ENCODE results near the gene ZMYM4. TPM values are rescaled to one million over a fixed set of nuclear protein-coding genes. Genes with fewer than 3 reads are reported as not detected.
A peak's percentile ranks its signal among the peaks of the same experiment; 100 is the strongest.

Gene ZMYM4
- polyA plus RNA-seq, 1 of the 3 experiments (the other 2 are of a cell fraction), result 12.2 TPM

- ChIA-PET POLR2A (no interaction called here), CTCF (no interaction called here)
Observed at GRCh38 chr1:35428360-35428759, 159.9 kb downstream of the ZMYM4 start.

GRCh38 chr1:35430762-35431161, 162.3 kb downstream of the ZMYM4 start:
- no peaks in the 10 kb centered on the region for H3K9me3 ChIP-seq
- H3K27ac ChIP-seq (ENCODE audit: low read depth in 2 of 2, low read length in 1 of 2), result peak overlapping the region in 1 of 2 experiments; percentile 34; a peak in 2 of 4 replicates
- no peak overlapping the region for H3K4me2 ChIP-seq
- TF ChIP-seq USF1 (IDR thresholded peaks at IDR 0.05; ENCODE audit: borderline replicate concordance, low read depth), result no peak
- TF ChIP-seq TCF12 (IDR thresholded peaks at IDR 0.05), result no peak
- TF ChIP-seq MAX (IDR thresholded peaks at IDR 0.05; ENCODE audit: low read depth), result no peak
- TF ChIP-seq ZBTB33 (IDR thresholded peaks at IDR 0.05; ENCODE audit: borderline replicate concordance, low read depth), result no peak
- TF ChIP-seq RAD21 (IDR thresholded peaks at IDR 0.05; ENCODE audit: low read length), result no peak
- no peak for TF ChIP-seq PBX3 (IDR thresholded peaks at IDR 0.05)
- TF ChIP-seq FOXJ3 (CRISPR knock-in tag; IDR thresholded peaks at IDR 0.05), result no peak
- 89% methylated on average over 3 of the region's 4 CpGs for WGBS (ENCODE audit: low lambda C conversion rate)
- ChIA-PET POLR2A (no interaction called here), CTCF (interaction anchor here (1.3 to 1.5 kb wide), 2 partner anchors 11 to 16 kb away, joined by 3 read pairs; no protein-coding TSS in a partner anchor)
- DNase-seq, result no peak
- H3K4me3 ChIP-seq (ENCODE audit: low read depth in 2 of 2, low read length in 1 of 2), result no peak overlapping the region
- no peaks in the 10 kb centered on the region for H3K9me2 ChIP-seq
- peaks cover 3% of the 10 kb centered on the region for H3F3A ChIP-seq (replicated peaks; ENCODE audit: insufficient read depth)
- H4K20me1 ChIP-seq (ENCODE audit: insufficient read depth), result no peaks in the 10 kb centered on the region
- H3K27me3 ChIP-seq (ENCODE audit: insufficient read depth), result no peaks in the 10 kb centered on the region
- H3K4me1 ChIP-seq (ENCODE audit: control insufficient read depth in 1 of 2, insufficient read depth in 2 of 2, low read depth in 1 of 2, low read length in 1 of 2), result peaks cover 0 to 7% of the 10 kb centered on the region in 2 experiments; a peak in 1 of 4 replicates
- no peaks in the 10 kb centered on the region for H3K79me2 ChIP-seq (ENCODE audit: insufficient read depth)
- peaks cover 15 to 42% of the 10 kb centered on the region in 2 experiments for H3K36me3 ChIP-seq (replicated peaks in 1 of 2; ENCODE audit: control insufficient read depth in 1 of 2, insufficient read depth in 2 of 2, low read length in 1 of 2)
- no peak overlapping the region for H2AFZ ChIP-seq (ENCODE audit: low read depth)
- no peak overlapping the region for H3K9ac ChIP-seq

More at GRCh38 chr1:35428360-35428759, 159.9 kb downstream of the ZMYM4 start:
- no peak overlapping the region for H3K27ac ChIP-seq (ENCODE audit: low read depth in 2 of 2, low read length in 1 of 2)
- no peak overlapping the region for H3K4me2 ChIP-seq
- H3K9me3 ChIP-seq, result no peaks in the 10 kb centered on the region
- no peaks in the 10 kb centered on the region for H3K27me3 ChIP-seq (ENCODE audit: insufficient read depth)
- H3K4me3 ChIP-seq (ENCODE audit: low read depth in 2 of 2, low read length in 1 of 2), result no peak overlapping the region
- H3K9ac ChIP-seq, result no peak overlapping the region
- H2AFZ ChIP-seq (ENCODE audit: low read depth), result no peak overlapping the region
- no peak for TF ChIP-seq EZH2phosphoT487 (IDR thresholded peaks at IDR 0.05; ENCODE audit: borderline replicate concordance, low read depth)
- TF ChIP-seq EP300 (IDR thresholded peaks at IDR 0.05; ENCODE audit: borderline replicate concordance in 1 of 2, low read depth in 1 of 2, low read length in 1 of 2), result no peak
- no peak for TF ChIP-seq RFX5 (IDR thresholded peaks at IDR 0.05; ENCODE audit: low read length)
- no peak for TF ChIP-seq USF1 (IDR thresholded peaks at IDR 0.05; ENCODE audit: borderline replicate concordance, low read depth)
- no peak for TF ChIP-seq GATA2 (CRISPR knock-in tag; IDR thresholded peaks at IDR 0.05)
- TF ChIP-seq CTCF (IDR thresholded peaks at IDR 0.05), result no peak
- no peak for TF ChIP-seq FOXJ3 (CRISPR knock-in tag; IDR thresholded peaks at IDR 0.05)
- TF ChIP-seq RXRA (IDR thresholded peaks at IDR 0.05; ENCODE audit: borderline replicate concordance, low read depth), result no peak
- peaks cover 3% of the 10 kb centered on the region for H3F3A ChIP-seq (replicated peaks; ENCODE audit: insufficient read depth)
- H3K9me2 ChIP-seq, result no peaks in the 10 kb centered on the region
- WGBS (ENCODE audit: low lambda C conversion rate), result 93% methylated on average over 7 of the region's 7 CpGs
- H3K36me3 ChIP-seq (replicated peaks in 1 of 2; ENCODE audit: control insufficient read depth in 1 of 2, insufficient read depth in 2 of 2, low read length in 1 of 2), result peaks cover 26 to 27% of the 10 kb centered on the region in 2 experiments
- H3K4me1 ChIP-seq (ENCODE audit: control insufficient read depth in 1 of 2, insufficient read depth in 2 of 2, low read depth in 1 of 2, low read length in 1 of 2), result peaks cover 0 to 7% of the 10 kb centered on the region in 2 experiments; a peak in 1 of 4 replicates
- no peak for DNase-seq
- H4K20me1 ChIP-seq (ENCODE audit: insufficient read depth), result no peaks in the 10 kb centered on the region
- H3K79me2 ChIP-seq (ENCODE audit: insufficient read depth), result no peaks in the 10 kb centered on the region
